B cell (primary cell): ENCODE data around the gene SSC5D. TPM values are rescaled to one million over a fixed set of nuclear protein-coding genes. Genes with fewer than 3 reads are reported as not detected.

ENCODE experiments used
- ATAC-seq: fragments of 200-7000 bp; cut with Tn5 transposase; one replicate; pipeline ENCODE4 v1.10.0; 2021; ENCODE audit warnings: low read depth, mild to moderate bottlenecking, moderate number of reproducible peaks, moderate library complexity
- CTCF ChIA-PET: fragments of 350-600 bp; sonication (Branson Sonifier 250); formaldehyde crosslinking; loops from one replicate; lab custom pipeline; 2021; ENCODE audit warnings: antibody characterized with exemption, inconsistent platforms; lab: Charles Lee
- POLR2A ChIA-PET: fragments of 350-600 bp; sonication (Branson Sonifier 250); formaldehyde crosslinking; loops from one replicate; lab custom pipeline; 2021; ENCODE audit warnings: antibody characterized with exemption; lab: Charles Lee
- DNase-seq: peaks from one replicate; pipeline ENCODE4 v3.0.0; 2013
- H2AFZ ChIP-seq: 2 replicates; pipeline ENCODE4 v1.6.1; 2012; ENCODE audit warnings: mild to moderate bottlenecking, low read depth, low read length; ENCODE audit not compliant: insufficient read depth, poor library complexity, severe bottlenecking
- H3K27ac ChIP-seq, 2 donors: 1 replicate in 1 of 2; 2 replicates in 1 of 2; pipeline ENCODE4 v1.5.1; 2012 to 2013; ENCODE audit warnings: low read length in 2 of 2, mild to moderate bottlenecking in 2 of 2, moderate library complexity in 1 of 2
- H3K27me3 ChIP-seq, 4 experiments: fragments of 200-600 bp in 1 of 4; sonication (generic) in 1 of 4; replicated peaks in 1 of 4; 1 replicate in 2 of 4; 2 replicates in 2 of 4; pipeline versions ENCODE4 v1.6.1 to v1.7.0; 2013 to 2016; ENCODE audit warnings: low read length in 3 of 4, mild to moderate bottlenecking in 2 of 4, mixed read lengths in 1 of 4, moderate library complexity in 1 of 4; ENCODE audit not compliant: insufficient read depth in 4 of 4, control insufficient read depth in 3 of 4; ENCODE audit errors: control extremely low read depth in 1 of 4
- H3K36me3 ChIP-seq, 2 experiments: replicated peaks in 1 of 2; 1 replicate in 1 of 2; 2 replicates in 1 of 2; pipeline versions ENCODE4 v1.6.1 to v1.7.1; 2013; ENCODE audit warnings: low read length in 1 of 2; ENCODE audit not compliant: insufficient read depth in 2 of 2, control insufficient read depth in 1 of 2; ENCODE audit errors: control extremely low read depth in 1 of 2, extremely low read depth in 1 of 2
- H3K4me1 ChIP-seq, 2 donors: fragments of 200-600 bp in 1 of 2; sonication (generic) in 1 of 2; 1 replicate in 1 of 2; 2 replicates in 1 of 2; pipeline versions ENCODE4 v1.5.1 to v1.6.1; 2013 to 2017; ENCODE audit warnings: low read length in 2 of 2; ENCODE audit not compliant: control insufficient read depth in 2 of 2, insufficient read depth in 2 of 2
- H3K4me2 ChIP-seq: replicated peaks from 2 replicates; pipeline ENCODE3; 2012; ENCODE audit warnings: mild to moderate bottlenecking, low read depth, low read length; ENCODE audit not compliant: poor library complexity, severe bottlenecking
- H3K4me3 ChIP-seq, 5 experiments: fragments of 200-600 bp in 1 of 5; sonication (generic) in 1 of 5; 1 replicate in 3 of 5; 2 replicates in 2 of 5; pipeline versions ENCODE4 v1.5.1 to v1.7.0; 2011 to 2016; ENCODE audit warnings: low read length in 4 of 5, mild to moderate bottlenecking in 4 of 5, low read depth in 2 of 5, control low read depth in 1 of 5, moderate library complexity in 1 of 5; ENCODE audit not compliant: insufficient read depth in 1 of 5; ENCODE audit errors: control extremely low read depth in 1 of 5, extremely low read depth in 1 of 5
- H3K79me2 ChIP-seq: fragments of 200-600 bp; sonication (generic); one replicate; pipeline ENCODE4 v1.6.0; 2016; ENCODE audit warnings: low read length; ENCODE audit not compliant: control insufficient read depth, insufficient read depth
- H3K9ac ChIP-seq: fragments of 200-600 bp; sonication (generic); 2 replicates; pipeline ENCODE4 v1.6.1; 2017; ENCODE audit warnings: mild to moderate bottlenecking, low read length, moderate library complexity
- H3K9me3 ChIP-seq, 3 donors: one replicate each; pipeline versions ENCODE4 v1.6.1 to v1.7.1; 2013; ENCODE audit warnings: low read length in 2 of 3; ENCODE audit not compliant: control insufficient read depth in 2 of 3, insufficient read depth in 1 of 3; ENCODE audit errors: control extremely low read depth in 1 of 3
- H4K20me1 ChIP-seq: 2 replicates; pipeline ENCODE4 v1.6.0; 2012; ENCODE audit warnings: mild to moderate bottlenecking, low read length; ENCODE audit not compliant: insufficient read depth, control insufficient read depth, poor library complexity, severe bottlenecking
- H3K27ac Mint-ChIP-seq: one replicate; pipeline ENCODE4 v1.8.0; 2021; ENCODE audit warnings: mixed read lengths
- H3K27me3 Mint-ChIP-seq: one replicate; pipeline ENCODE4 v1.8.0; 2021; ENCODE audit warnings: mixed read lengths
- H3K4me1 Mint-ChIP-seq: one replicate; pipeline ENCODE4 v1.8.0; 2021; ENCODE audit warnings: mixed read lengths
- H3K4me3 Mint-ChIP-seq: one replicate; pipeline ENCODE4 v1.8.0; 2021; ENCODE audit warnings: mixed read lengths
- H3K9me3 Mint-ChIP-seq: one replicate; pipeline ENCODE4 v1.8.0; 2022; ENCODE audit warnings: mixed read lengths; ENCODE audit not compliant: insufficient read depth
- CTCF ChIP-seq: fragments of 200-600 bp; IDR thresholded peaks from one replicate; pipeline ENCODE4 v1.8.0; 2022; ENCODE audit warnings: antibody characterized with exemption, mild to moderate bottlenecking
- EZH2 ChIP-seq: IDR thresholded peaks from 2 replicates; pipeline ENCODE4 v1.6.1; 2012; ENCODE audit warnings: borderline replicate concordance, low read depth, mild to moderate bottlenecking, moderate library complexity, low read length; ENCODE audit not compliant: insufficient read depth, poor library complexity, severe bottlenecking
- WGBS: methylation state at CpG from one replicate; pipeline ENCODE4 v1.1.5; 2013; ENCODE audit warnings: missing lambda C conversion rate; ENCODE audit not compliant: insufficient coverage; 5-methylcytosine and 5-hydroxymethylcytosine counted together
- intact Hi-C: fragments of 100-400 bp; cut with micrococcal nuclease; formaldehyde crosslinking; loops from one replicate; pipeline ENCODE4 v1.10.0; 2022
- polyA plus RNA-seq: library from polyadenylated mRNA; depleted of rRNA; stranded (reverse); fragments of >200 nt; gene quantifications from 2 replicates; pipeline ENCODE4 v1.2.3, GENCODE V29; 2012
- total RNA-seq, 2 donors: library from RNA; stranded (reverse); fragments of 120-200 nt in 1 of 2; gene quantifications; 1 replicate in 1 of 2; 2 replicates in 1 of 2; pipeline versions ENCODE4 v1.2.3 to v1.2.4, GENCODE V29; 2013 to 2022

The SSC5D gene
- total and polyA plus RNA-seq, 2 donors (not counting 1 experiment from before 2014, with no cell fraction given), result 0.22 to 0.44 TPM

GRCh38 chr19:55535173-55535964 is 47.1 kb downstream of the SSC5D start:
- no peak for ATAC-seq
- H3K27me3 Mint-ChIP-seq, result peaks cover 4% of the 10 kb centered on the region

More at GRCh38 chr19:55535173-55535964, 47.1 kb downstream of the SSC5D start:
- no peak overlapping the region for H2AFZ ChIP-seq
- TF ChIP-seq EZH2, result no peak
- TF ChIP-seq CTCF, result no peak
- Mint-ChIP-seq H3K4me3 (no peak overlapping the region), H3K27ac (no peak overlapping the region), H3K4me1 (no peaks in the 10 kb centered on the region), H3K9me3 (no peaks in the 10 kb centered on the region)
- CTCF ChIA-PET, result no interaction called here
- no peak overlapping the region for H3K4me2 ChIP-seq
- DNase-seq, result no peak
- no peaks in the 10 kb centered on the region for H3K9me3 ChIP-seq
- no peaks in the 10 kb centered on the region for H3K4me1 ChIP-seq
- H4K20me1 ChIP-seq, result no peaks in the 10 kb centered on the region
- intact Hi-C loops, result no loop called here
- H3K79me2 ChIP-seq, result no peaks in the 10 kb centered on the region
- 81% methylated on average over 10 of the region's 12 CpGs for WGBS
- H3K36me3 ChIP-seq, result no peaks in the 10 kb centered on the region
- POLR2A ChIA-PET, result no interaction called here
- H3K4me3 ChIP-seq, result no peak overlapping the region
- H3K27me3 ChIP-seq, result no peaks in the 10 kb centered on the region
- no peak overlapping the region for H3K9ac ChIP-seq
- no peak overlapping the region for H3K27ac ChIP-seq
